ENCODE data around the gene KCNMB2.

KCNMB2 gene

GRCh38 chr3:178560759-178561158, 24.5 kb downstream of the KCNMB2 start:
- DNase-seq (ENCODE audit: extremely low spot score), result no peak
- CTCF ChIA-PET, result no interaction called here
- POLR2A ChIA-PET, result no interaction called here
- no peak for TF ChIP-seq ARNT (IDR thresholded peaks at IDR 0.05)
- TF ChIP-seq SUZ12 (IDR thresholded peaks at IDR 0.05), result no peak
- TF ChIP-seq HDGF (IDR thresholded peaks at IDR 0.05; ENCODE audit: borderline replicate concordance), result no peak
- TF ChIP-seq SP1 (IDR thresholded peaks at IDR 0.05), result no peak
- TF ChIP-seq FOXK2 (IDR thresholded peaks at IDR 0.05), result no peak
- TF ChIP-seq PKNOX1 (IDR thresholded peaks at IDR 0.05), result no peak
- TF ChIP-seq L3MBTL2 (conservative IDR thresholded peaks at IDR 0.05), result no peak
- TF ChIP-seq LEF1 (IDR thresholded peaks at IDR 0.05; ENCODE audit: borderline replicate concordance), result no peak

DNA sequence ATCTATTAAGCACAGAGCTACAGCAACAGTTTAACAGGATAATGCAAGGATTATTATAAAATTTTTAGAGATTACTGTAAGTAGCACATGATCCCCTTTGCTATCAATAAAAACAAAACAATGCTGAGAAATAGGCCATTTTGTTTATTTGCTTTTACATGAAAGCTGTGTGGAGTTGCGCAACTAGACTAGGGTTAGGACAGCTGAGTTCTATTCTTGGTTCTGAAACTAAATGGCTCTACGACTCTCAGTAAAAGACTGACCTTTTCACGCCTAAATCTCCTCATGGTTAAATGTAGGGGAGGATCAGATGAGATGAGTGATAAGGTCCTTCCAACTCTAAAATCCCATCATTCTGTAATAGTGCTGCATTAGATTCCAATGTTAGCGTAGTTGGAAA, 25.0 kb downstream of the KCNMB2 start:
- ChIA-PET POLR2A (no interaction called here), CTCF (no interaction called here)
- no peak for DNase-seq (ENCODE audit: extremely low spot score)
- TF ChIP-seq SUZ12 (IDR thresholded peaks at IDR 0.05) (no peak), LEF1 (IDR thresholded peaks at IDR 0.05; ENCODE audit: borderline replicate concordance) (no peak), ZNF384 (IDR thresholded peaks at IDR 0.05) (no peak), ELF4 (IDR thresholded peaks at IDR 0.05) (no peak), CTBP1 (IDR thresholded peaks at IDR 0.05; ENCODE audit: borderline replicate concordance) (no peak)

- ChIA-PET CTCF (no interaction called here), POLR2A (no interaction called here)
- DNase-seq (ENCODE audit: extremely low spot score), result no peak
- TF ChIP-seq CTBP1 (IDR thresholded peaks at IDR 0.05; ENCODE audit: borderline replicate concordance), result no peak
- no peak for TF ChIP-seq PKNOX1 (IDR thresholded peaks at IDR 0.05)
- no peak for TF ChIP-seq HDGF (IDR thresholded peaks at IDR 0.05; ENCODE audit: borderline replicate concordance)
- no peak for TF ChIP-seq SUZ12 (IDR thresholded peaks at IDR 0.05)
- no peak for TF ChIP-seq SP1 (IDR thresholded peaks at IDR 0.05)
- TF ChIP-seq BHLHE40 (IDR thresholded peaks at IDR 0.05; ENCODE audit: borderline replicate concordance), result no peak
- no peak for TF ChIP-seq TARDBP (IDR thresholded peaks at IDR 0.05)
- TF ChIP-seq L3MBTL2 (conservative IDR thresholded peaks at IDR 0.05), result no peak
- no peak for TF ChIP-seq ARNT (IDR thresholded peaks at IDR 0.05)
- no peak for TF ChIP-seq FOXA1 (IDR thresholded peaks at IDR 0.05)
- TF ChIP-seq NFRKB (IDR thresholded peaks at IDR 0.05), result no peak
- no peak for TF ChIP-seq ZNF384 (IDR thresholded peaks at IDR 0.05)
Measured at GRCh38 chr3:178562143-178562946, 26.1 kb downstream of the KCNMB2 start.

- ChIA-PET CTCF (no interaction called here), POLR2A (no interaction called here)
- TF ChIP-seq PKNOX1 (IDR thresholded peaks at IDR 0.05) (no peak), LEF1 (IDR thresholded peaks at IDR 0.05; ENCODE audit: borderline replicate concordance) (no peak), ZNF384 (IDR thresholded peaks at IDR 0.05) (no peak), FOXM1 (IDR thresholded peaks at IDR 0.05; ENCODE audit: borderline replicate concordance) (no peak), FOXK2 (IDR thresholded peaks at IDR 0.05) (no peak)
- DNase-seq (ENCODE audit: extremely low spot score), result no peak
Measured at GRCh38 chr3:178562947-178563232, 26.7 kb downstream of the KCNMB2 start.

DNA sequence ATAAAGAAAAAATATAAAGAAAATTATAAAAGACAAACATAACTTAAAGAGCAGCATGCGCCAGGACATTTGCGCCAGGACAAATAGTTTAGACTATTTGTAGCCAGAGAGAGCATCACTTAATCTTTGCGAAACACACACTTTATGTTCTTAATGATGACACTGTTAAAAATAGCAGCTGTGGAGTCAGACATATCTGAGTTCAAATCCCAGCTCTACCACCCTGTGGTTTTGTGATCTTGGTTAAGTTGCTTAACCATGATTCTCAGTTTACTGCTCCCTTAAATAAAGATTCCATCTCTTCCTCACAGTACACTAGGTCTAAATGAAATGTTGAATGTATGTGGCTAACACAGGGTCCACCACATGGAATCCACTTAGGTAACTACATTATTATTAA, 31.4 kb downstream of the KCNMB2 start:
- ChIA-PET POLR2A (no interaction called here), CTCF (no interaction called here)
- DNase-seq (ENCODE audit: extremely low spot score), result no peak
- TF ChIP-seq BHLHE40 (IDR thresholded peaks at IDR 0.05; ENCODE audit: borderline replicate concordance), result no peak
- TF ChIP-seq FOXK2 (IDR thresholded peaks at IDR 0.05), result no peak
- no peak for TF ChIP-seq TARDBP (IDR thresholded peaks at IDR 0.05)
- TF ChIP-seq PKNOX1 (IDR thresholded peaks at IDR 0.05), result no peak
- TF ChIP-seq CTBP1 (IDR thresholded peaks at IDR 0.05; ENCODE audit: borderline replicate concordance), result no peak
- TF ChIP-seq ARNT (IDR thresholded peaks at IDR 0.05), result no peak
- no peak for TF ChIP-seq FOXM1 (IDR thresholded peaks at IDR 0.05; ENCODE audit: borderline replicate concordance)
- no peak for TF ChIP-seq ZNF384 (IDR thresholded peaks at IDR 0.05)
- no peak for TF ChIP-seq SP1 (IDR thresholded peaks at IDR 0.05)
- TF ChIP-seq NFRKB (IDR thresholded peaks at IDR 0.05), result no peak
- no peak for TF ChIP-seq FOXA1 (IDR thresholded peaks at IDR 0.05)
- no peak for TF ChIP-seq HDGF (IDR thresholded peaks at IDR 0.05; ENCODE audit: borderline replicate concordance)
- no peak for TF ChIP-seq L3MBTL2 (conservative IDR thresholded peaks at IDR 0.05)
- TF ChIP-seq LEF1 (IDR thresholded peaks at IDR 0.05; ENCODE audit: borderline replicate concordance), result no peak
- no peak for TF ChIP-seq SUZ12 (IDR thresholded peaks at IDR 0.05)
- no peak for TF ChIP-seq ELF4 (IDR thresholded peaks at IDR 0.05)

GRCh38 chr3:178568155-178568731, 32.0 kb downstream of the KCNMB2 start:
- ChIA-PET POLR2A (no interaction called here), CTCF (no interaction called here)
- DNase-seq (ENCODE audit: extremely low spot score), result no peak
- TF ChIP-seq HDGF (IDR thresholded peaks at IDR 0.05; ENCODE audit: borderline replicate concordance) (no peak), SUZ12 (IDR thresholded peaks at IDR 0.05) (no peak), ARNT (IDR thresholded peaks at IDR 0.05) (no peak), NFRKB (IDR thresholded peaks at IDR 0.05) (no peak), L3MBTL2 (conservative IDR thresholded peaks at IDR 0.05) (no peak), FOXM1 (IDR thresholded peaks at IDR 0.05; ENCODE audit: borderline replicate concordance) (no peak)

All from HEK293T (cell line).